Thyroid gland (tissue), 4 donors: ENCODE results near the gene CD9.

Source experiments
- CTCF ChIP-seq, 6 experiments: fragments of 200-600 bp in 3 of 6; fragments of 450-650 bp in 3 of 6; sonication (generic) in 3 of 6; IDR thresholded peaks; one replicate each; pipeline ENCODE4 v1.5.1; 2016 to 2019; ENCODE audit warnings: antibody characterized with exemption in 6 of 6, mild to moderate bottlenecking in 2 of 6, inconsistent platforms in 1 of 6, moderate library complexity in 1 of 6
- POLR2A ChIP-seq, 2 donors: fragments of 450-650 bp; IDR thresholded peaks; one replicate each; pipeline ENCODE4 v1.6.1; 2017; ENCODE audit warnings: antibody characterized with exemption in 2 of 2, mild to moderate bottlenecking in 2 of 2, moderate library complexity in 1 of 2

DNA sequence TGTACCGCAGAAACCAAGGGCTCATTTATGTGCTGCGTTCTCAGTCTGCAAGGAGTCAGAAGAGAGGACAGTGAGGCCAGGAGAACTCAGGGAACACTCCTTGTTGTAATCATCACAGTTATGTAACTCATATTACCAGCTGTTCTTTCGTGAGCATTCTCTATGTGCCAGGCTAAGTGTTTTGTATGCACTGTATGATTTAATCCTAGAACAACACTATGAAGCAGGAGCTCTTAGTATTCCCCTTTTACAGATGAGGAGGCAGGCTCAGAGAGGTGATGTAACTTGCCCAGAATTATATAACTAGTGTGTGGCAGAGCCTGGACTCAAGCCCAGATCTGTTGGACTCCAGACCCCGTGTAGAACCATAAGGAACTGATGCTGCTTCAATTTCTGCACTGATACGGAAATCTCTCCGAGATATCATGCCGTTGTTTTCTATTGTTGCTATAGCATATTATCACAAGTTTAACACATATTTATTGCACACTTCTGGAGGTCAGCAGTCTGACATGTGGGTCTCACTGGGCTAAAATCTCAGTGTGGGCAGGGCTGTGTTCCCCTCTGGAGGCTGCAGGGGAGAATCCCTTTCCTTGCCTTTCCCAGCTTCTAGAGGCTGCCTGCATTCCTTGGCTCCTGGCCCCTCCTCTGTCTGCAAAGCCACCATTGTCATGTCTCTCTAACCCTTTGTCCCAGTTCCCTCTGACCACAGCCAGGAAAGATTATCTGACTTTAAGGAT, 16.3 kb upstream of the CD9 start:
- no peak for TF ChIP-seq CTCF (IDR thresholded peaks at IDR 0.05)
- no peak for TF ChIP-seq POLR2A (IDR thresholded peaks at IDR 0.05)
